Subcutaneous adipose tissue (tissue), 4 donors: Measurements from ENCODE around the gene GLI3. TPM values are rescaled to one million over a fixed set of nuclear protein-coding genes. Genes with fewer than 3 reads are reported as not detected.

Experiments
- total RNA-seq, 4 donors: library from RNA; depleted of rRNA; stranded (reverse); fragments of >200 nt; gene quantifications; one replicate each; pipeline ENCODE4 v1.1.0, GENCODE V29; 2016
- TF ChIP-seq, protein P1 (sequence below): fragments of 450-650 bp; IDR thresholded peaks from one replicate; pipeline ENCODE4 v1.5.1; 2016; ENCODE audit warnings: low read depth, mild to moderate bottlenecking, control low read depth, antibody characterized with exemption, moderate library complexity

The GLI3 gene
- total RNA-seq, 4 donors from 2014 or later: 11.6 to 16.8 (median 16.3) TPM

- TF ChIP-seq, protein P1, sequence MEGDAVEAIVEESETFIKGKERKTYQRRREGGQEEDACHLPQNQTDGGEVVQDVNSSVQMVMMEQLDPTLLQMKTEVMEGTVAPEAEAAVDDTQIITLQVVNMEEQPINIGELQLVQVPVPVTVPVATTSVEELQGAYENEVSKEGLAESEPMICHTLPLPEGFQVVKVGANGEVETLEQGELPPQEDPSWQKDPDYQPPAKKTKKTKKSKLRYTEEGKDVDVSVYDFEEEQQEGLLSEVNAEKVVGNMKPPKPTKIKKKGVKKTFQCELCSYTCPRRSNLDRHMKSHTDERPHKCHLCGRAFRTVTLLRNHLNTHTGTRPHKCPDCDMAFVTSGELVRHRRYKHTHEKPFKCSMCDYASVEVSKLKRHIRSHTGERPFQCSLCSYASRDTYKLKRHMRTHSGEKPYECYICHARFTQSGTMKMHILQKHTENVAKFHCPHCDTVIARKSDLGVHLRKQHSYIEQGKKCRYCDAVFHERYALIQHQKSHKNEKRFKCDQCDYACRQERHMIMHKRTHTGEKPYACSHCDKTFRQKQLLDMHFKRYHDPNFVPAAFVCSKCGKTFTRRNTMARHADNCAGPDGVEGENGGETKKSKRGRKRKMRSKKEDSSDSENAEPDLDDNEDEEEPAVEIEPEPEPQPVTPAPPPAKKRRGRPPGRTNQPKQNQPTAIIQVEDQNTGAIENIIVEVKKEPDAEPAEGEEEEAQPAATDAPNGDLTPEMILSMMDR: no peak
Observed at GRCh38 chr7:42143711-42144600, 93.1 kb downstream of the GLI3 start.

GRCh38 chr7:42142089-42142488 lies 94.9 kb downstream of the GLI3 start:
- TF ChIP-seq, protein P1: no peak

GRCh38 chr7:42139751-42140150 lies 97.3 kb downstream of the GLI3 start:
- TF ChIP-seq, protein P1: no peak

DNA sequence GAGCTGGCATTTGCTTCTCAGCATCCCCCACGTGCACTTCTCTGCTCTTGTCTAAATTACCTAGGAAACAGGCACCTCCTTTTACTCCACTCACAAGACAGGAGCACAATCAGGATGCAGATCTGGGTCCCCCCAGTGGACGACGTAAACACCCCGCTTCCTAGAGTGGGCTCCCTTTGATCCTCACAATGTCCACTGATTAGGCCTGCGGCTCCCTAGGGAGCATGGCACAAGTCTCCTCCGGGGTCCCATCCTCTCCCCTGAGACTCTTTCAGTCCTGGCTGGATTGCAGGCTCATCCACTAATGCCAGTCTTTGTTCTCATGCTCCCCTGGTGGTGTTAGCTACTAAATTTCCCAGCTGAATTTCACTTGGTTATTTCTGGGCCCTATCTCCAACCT lies 98.3 kb downstream of the GLI3 start:
- TF ChIP-seq, protein P1: no peak

- TF ChIP-seq, protein P1: no peak
Observed at GRCh38 chr7:42137941-42138340, 99.1 kb downstream of the GLI3 start.

DNA sequence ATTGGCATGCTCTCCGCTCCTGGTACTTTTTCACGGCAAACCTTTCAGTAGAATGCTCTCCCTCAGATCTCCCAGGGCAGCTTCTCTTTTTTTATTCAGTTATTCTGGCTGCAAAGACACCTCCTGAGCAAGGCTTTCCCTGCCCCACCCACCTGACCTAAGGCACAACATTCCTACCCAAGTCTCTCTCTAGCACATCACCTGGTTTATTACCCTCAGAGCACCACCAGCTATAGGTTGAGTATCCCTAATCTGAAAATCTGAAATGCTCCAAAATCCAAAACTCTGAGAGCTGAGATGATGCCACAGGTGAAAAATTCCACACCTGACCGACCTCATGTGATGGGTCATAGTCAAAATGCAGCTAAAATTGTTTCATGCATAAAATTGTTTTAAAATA lies 99.6 kb downstream of the GLI3 start:
- TF ChIP-seq, protein P1: no peak

DNA sequence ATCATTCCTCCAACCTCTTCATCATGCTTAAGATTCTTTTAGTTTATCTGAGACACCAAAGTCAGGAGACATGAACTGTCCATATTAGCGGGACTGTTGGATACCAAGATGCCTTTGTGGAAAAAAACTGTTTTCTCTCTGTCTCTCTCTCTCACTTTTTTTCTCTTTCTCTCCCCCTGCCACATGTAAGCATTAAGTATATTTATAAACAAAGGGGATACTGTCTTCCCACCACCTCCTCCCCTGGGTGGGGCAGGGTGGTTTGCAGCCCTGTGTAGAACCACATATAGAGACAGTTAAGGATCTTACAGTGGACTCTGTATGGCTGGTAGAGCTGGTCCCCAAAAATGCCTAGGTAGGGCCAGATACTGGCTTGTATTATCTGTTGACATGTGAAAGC lies 101.3 kb downstream of the GLI3 start:
- TF ChIP-seq, protein P1: no peak
